Nephron (organoid): ENCODE data around the gene EPN2.

ENCODE experiments used
- H3K27ac Mint-ChIP-seq, 3 experiments: 2 replicates each; pipeline ENCODE4 v1.8.0; 2020; ENCODE audit warnings: mixed read lengths in 3 of 3, mild to moderate bottlenecking in 2 of 3, moderate library complexity in 1 of 3
- H3K27me3 Mint-ChIP-seq: 2 replicates; pipeline ENCODE4 v1.8.0; 2021; ENCODE audit warnings: low read depth, mild to moderate bottlenecking, moderate library complexity, mixed read lengths
- H3K36me3 Mint-ChIP-seq: 2 replicates; pipeline ENCODE4 v1.8.0; 2020; ENCODE audit warnings: low read depth, mixed read lengths
- H3K4me1 Mint-ChIP-seq: 2 replicates; pipeline ENCODE4 v1.8.0; 2020; ENCODE audit warnings: mixed read lengths
- H3K4me3 Mint-ChIP-seq, 3 experiments: 2 replicates each; pipeline ENCODE4 v1.8.0; 2020; ENCODE audit warnings: mild to moderate bottlenecking in 3 of 3, mixed read lengths in 3 of 3, moderate library complexity in 2 of 3
- H3K9me3 Mint-ChIP-seq: 2 replicates; pipeline ENCODE4 v1.8.0; 2020; ENCODE audit warnings: mixed read lengths
- TF ChIP-seq, protein P1 (sequence below), 3 experiments: fragments of 200-600 bp; sonication (generic); IDR thresholded peaks; one replicate each; pipeline ENCODE4 v1.5.0; 2021; ENCODE audit warnings: antibody characterized with exemption in 3 of 3; ENCODE audit not compliant: unreplicated experiment in 3 of 3

EPN2 gene

DNA sequence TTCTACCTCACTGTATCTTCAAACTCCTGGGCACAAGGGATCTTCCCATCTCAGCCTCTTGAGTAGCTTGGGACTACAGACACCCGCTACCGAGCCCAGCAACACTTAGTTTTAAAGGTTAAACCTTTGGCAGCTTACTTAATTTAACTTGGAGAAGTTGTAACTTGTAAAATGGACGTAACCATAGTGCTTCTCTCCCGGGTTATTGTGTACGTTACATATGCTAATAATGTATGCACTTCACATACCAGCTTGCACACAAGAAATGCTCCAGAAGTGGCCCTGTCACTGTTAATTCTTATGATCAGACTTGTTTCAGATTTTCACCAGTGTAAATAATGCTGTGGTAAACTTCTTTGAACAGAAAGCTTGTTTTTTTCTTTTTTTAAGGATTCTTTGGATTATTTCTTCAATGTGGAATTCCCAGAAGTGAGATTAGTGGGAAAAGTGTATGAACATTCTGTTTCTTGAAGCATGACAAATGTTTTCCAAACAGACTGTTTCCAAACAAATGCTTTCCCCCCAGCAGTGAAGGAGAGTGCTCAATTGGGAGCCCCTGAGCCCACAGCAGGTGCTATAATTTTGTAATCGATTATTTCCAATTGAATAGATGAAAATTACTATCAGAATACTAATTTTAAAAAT is 61.5 kb downstream of the EPN2 start:
- Mint-ChIP-seq H3K4me3 (no peak overlapping the region), H3K9me3 (no peaks in the 10 kb centered on the region), H3K27me3 (no peaks in the 10 kb centered on the region), H3K4me1 (peaks cover 28% of the 10 kb centered on the region), H3K27ac (peak overlapping the region in 2 of 3 experiments; percentile 21 to 56), H3K36me3 (peaks cover 14% of the 10 kb centered on the region)
- TF ChIP-seq, protein P1, sequence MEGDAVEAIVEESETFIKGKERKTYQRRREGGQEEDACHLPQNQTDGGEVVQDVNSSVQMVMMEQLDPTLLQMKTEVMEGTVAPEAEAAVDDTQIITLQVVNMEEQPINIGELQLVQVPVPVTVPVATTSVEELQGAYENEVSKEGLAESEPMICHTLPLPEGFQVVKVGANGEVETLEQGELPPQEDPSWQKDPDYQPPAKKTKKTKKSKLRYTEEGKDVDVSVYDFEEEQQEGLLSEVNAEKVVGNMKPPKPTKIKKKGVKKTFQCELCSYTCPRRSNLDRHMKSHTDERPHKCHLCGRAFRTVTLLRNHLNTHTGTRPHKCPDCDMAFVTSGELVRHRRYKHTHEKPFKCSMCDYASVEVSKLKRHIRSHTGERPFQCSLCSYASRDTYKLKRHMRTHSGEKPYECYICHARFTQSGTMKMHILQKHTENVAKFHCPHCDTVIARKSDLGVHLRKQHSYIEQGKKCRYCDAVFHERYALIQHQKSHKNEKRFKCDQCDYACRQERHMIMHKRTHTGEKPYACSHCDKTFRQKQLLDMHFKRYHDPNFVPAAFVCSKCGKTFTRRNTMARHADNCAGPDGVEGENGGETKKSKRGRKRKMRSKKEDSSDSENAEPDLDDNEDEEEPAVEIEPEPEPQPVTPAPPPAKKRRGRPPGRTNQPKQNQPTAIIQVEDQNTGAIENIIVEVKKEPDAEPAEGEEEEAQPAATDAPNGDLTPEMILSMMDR (IDR thresholded peaks at IDR 0.05; ENCODE audit: unreplicated experiment in 3 of 3): no peak

DNA sequence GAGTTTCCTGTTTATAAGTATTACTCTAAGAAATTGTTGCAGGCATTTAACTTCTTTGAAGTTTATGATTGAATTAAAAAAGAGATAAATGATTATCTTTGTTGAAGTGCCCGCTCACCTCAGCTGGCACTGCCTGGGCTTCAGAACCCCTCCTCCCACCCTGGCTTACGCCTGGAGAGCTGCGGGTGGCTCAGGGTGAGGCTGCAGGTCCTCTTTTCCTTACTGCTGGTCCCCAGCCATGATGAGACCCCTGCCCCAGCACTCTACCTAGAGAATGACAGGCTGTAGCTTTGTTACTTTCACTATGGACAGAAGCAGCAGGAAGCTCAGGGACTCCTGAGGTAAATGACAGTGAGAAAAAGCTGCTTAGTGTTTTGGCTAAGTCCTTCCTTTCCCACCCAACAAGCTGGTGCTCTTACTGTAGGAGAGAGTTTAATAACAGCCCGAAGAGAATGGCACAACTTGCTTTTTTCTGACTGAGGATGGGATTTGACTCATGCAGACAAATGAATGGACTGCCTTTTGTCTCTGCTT is 62.1 kb downstream of the EPN2 start:
- no peaks in the 10 kb centered on the region for H3K27me3 Mint-ChIP-seq
- TF ChIP-seq, protein P1 (IDR thresholded peaks at IDR 0.05; ENCODE audit: unreplicated experiment in 3 of 3): no peak
- no peaks in the 10 kb centered on the region for H3K9me3 Mint-ChIP-seq
- no peak overlapping the region for H3K27ac Mint-ChIP-seq
- no peak overlapping the region for H3K4me3 Mint-ChIP-seq
- H3K4me1 Mint-ChIP-seq: peaks cover 28% of the 10 kb centered on the region
- H3K36me3 Mint-ChIP-seq: peaks cover 14% of the 10 kb centered on the region

DNA sequence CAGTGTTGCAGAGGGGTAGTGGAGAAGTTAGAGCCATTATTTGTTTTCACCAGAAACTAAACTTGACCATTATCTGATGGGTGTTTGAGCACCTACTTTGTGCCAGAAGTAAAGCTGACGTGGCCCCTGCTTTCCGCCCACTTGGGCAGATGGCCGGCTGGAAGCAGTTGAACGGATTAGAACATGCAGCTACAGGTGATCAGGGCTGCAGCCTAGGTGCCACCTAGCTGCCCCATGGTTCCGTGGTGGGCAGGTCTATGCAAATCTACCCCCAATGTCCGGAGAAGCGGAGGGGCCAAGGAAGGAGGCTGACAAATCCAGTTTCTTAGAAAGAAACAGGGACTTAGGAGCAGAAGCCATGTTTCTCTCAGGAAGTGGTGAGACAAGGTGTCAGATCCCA is 62.7 kb downstream of the EPN2 start:
- Mint-ChIP-seq H3K36me3 (peaks cover 14% of the 10 kb centered on the region), H3K4me1 (peaks cover 23% of the 10 kb centered on the region), H3K27ac (no peak overlapping the region), H3K4me3 (no peak overlapping the region), H3K9me3 (no peaks in the 10 kb centered on the region), H3K27me3 (no peaks in the 10 kb centered on the region)
- TF ChIP-seq, protein P1 (IDR thresholded peaks at IDR 0.05; ENCODE audit: unreplicated experiment in 3 of 3): no peak

DNA sequence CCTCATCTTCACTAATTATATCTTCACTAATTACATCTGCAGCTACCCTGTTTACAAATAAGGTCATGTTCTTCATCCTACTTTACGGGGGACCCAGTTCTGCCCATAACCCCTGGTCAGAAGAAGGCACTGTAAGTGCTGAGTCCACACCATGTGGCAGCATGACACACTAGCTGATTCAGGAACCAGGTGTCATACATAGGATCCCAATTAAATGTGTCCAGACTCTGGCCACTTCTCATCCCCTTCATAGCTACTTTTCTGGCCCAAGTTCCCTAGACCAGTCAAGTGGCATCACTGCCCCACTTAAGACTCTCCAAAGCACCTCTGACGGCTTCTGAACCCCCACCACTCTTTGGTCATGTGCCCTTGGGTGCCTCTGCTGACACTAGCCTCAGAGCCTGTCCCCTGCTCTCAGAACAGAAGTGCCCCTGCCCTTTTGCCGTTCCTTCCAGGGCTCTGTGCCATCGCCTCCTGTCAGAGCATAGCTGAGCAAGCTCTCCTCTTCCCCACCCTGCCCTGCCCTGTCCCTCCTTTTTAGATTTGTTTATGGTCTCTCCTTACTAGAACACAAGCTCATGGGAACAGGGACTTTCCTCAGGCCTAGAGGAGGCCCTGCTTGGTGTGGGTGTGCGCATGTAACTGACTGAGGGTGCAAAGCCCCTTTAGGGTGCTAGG is 64.2 kb downstream of the EPN2 start:
- Mint-ChIP-seq H3K27me3 (no peaks in the 10 kb centered on the region), H3K27ac (peak overlapping the region in 1 of 3 experiments; percentile 31), H3K36me3 (peaks cover 14% of the 10 kb centered on the region), H3K4me3 (no peak overlapping the region), H3K9me3 (no peaks in the 10 kb centered on the region), H3K4me1 (peaks cover 14% of the 10 kb centered on the region)
- TF ChIP-seq, protein P1 (IDR thresholded peaks at IDR 0.05; ENCODE audit: unreplicated experiment in 3 of 3): no peak

DNA sequence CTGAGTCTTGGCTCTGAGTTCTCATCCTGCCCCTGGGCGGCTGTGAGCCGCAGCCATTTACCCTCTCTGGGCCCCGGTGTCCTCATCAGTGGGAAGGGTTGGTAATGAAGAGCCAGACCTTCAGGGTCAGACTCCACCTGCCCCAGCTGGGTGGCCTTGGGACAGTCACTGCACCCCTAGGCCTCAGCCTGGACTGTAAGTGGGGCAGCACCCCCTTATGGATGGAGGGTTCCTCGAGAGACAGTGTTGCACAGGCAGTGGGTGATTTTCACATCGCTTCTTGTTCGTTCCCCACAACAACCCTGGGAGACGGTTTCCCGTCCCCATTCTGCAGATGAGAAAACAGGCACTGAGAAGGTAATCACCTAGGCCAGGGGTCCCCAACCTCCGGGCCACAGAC is 64.8 kb downstream of the EPN2 start:
- no peaks in the 10 kb centered on the region for H3K27me3 Mint-ChIP-seq
- H3K36me3 Mint-ChIP-seq: peaks cover 14% of the 10 kb centered on the region
- no peak overlapping the region for H3K27ac Mint-ChIP-seq
- H3K4me1 Mint-ChIP-seq: peaks cover 11% of the 10 kb centered on the region
- H3K9me3 Mint-ChIP-seq: no peaks in the 10 kb centered on the region
- no peak overlapping the region for H3K4me3 Mint-ChIP-seq
- TF ChIP-seq, protein P1 (IDR thresholded peaks at IDR 0.05; ENCODE audit: unreplicated experiment in 3 of 3): no peak
